Measurements from ENCODE around the gene PEX11G. TPM values are rescaled to one million over a fixed set of nuclear protein-coding genes. Genes with fewer than 3 reads are reported as not detected.

The PEX11G gene
- total RNA-seq, 2 experiments from 2014 or later = 0.51 to 1.1 TPM

GRCh38 chr19:7520131-7521051, 31.6 kb upstream of the PEX11G start:
- no peak for DNase-seq
- ATAC-seq = no peak
- intact Hi-C loops (cut with DNase I, micrococcal nuclease) = no loop called here
- CTCF ChIA-PET = no interaction called here
- Mint-ChIP-seq H3K4me3 (no peak overlapping the region), H3K9me3 (ENCODE audit: low read depth) (no peaks in the 10 kb centered on the region), H3K36me3 (ENCODE audit: low read depth) (no peaks in the 10 kb centered on the region), H3K4me1 (peaks cover 14% of the 10 kb centered on the region), H3K27ac (no peak overlapping the region), H3K27me3 (peaks cover 4% of the 10 kb centered on the region)
- POLR2A ChIA-PET = no interaction called here

DNA sequence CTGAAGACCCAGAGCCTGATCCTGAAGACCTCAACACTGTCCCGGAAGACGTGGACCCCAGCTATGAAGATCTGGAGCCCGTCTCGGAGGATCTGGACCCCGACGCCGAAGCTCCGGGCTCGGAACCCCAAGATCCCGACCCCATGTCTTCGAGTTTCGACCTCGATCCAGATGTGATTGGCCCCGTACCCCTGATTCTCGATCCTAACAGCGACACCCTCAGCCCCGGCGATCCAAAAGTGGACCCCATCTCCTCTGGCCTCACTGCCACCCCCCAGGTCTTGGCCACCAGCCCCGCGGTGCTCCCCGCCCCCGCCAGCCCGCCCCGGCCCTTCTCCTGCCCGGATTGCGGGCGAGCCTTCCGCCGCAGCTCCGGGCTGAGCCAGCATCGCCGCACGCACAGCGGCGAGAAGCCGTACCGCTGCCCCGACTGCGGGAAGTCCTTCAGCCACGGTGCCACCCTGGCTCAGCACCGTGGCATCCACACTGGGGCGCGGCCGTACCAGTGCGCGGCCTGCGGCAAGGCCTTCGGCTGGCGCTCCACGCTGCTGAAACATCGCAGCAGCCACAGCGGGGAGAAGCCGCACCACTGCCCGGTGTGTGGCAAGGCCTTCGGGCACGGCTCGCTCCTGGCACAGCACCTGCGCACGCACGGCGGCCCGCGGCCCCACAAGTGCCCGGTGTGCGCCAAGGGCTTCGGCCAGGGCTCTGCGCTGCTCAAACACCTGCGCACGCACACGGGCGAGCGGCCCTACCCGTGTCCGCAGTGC, 30.7 kb upstream of the PEX11G start:
- Mint-ChIP-seq H3K27me3 (peaks cover 8% of the 10 kb centered on the region), H3K36me3 (ENCODE audit: low read depth) (no peaks in the 10 kb centered on the region), H3K4me1 (peaks cover 15% of the 10 kb centered on the region), H3K4me3 (no peak overlapping the region), H3K9me3 (ENCODE audit: low read depth) (no peaks in the 10 kb centered on the region), H3K27ac (no peak overlapping the region)
- intact Hi-C loops (cut with DNase I, micrococcal nuclease) = no loop called here
- ChIA-PET CTCF (interaction anchor here (0.5 kb wide), 1 partner anchor 65 kb away, joined by 3 read pairs; no protein-coding TSS in a partner anchor), POLR2A (no interaction called here)
- ATAC-seq = no peak
- no peak for DNase-seq

GRCh38 chr19:7516878-7517277, 28.0 kb upstream of the PEX11G start:
- peak overlapping the region; percentile 66 for H3K4me3 Mint-ChIP-seq
- intact Hi-C loops (cut with DNase I, micrococcal nuclease) = no loop called here

GRCh38 chr19:7516333-7516732, 27.5 kb upstream of the PEX11G start:
- H3K36me3 Mint-ChIP-seq (ENCODE audit: low read depth) = no peaks in the 10 kb centered on the region
- ChIA-PET POLR2A (no interaction called here), CTCF (no interaction called here)
- DNase-seq = no peak
- no peak overlapping the region for H3K27ac Mint-ChIP-seq
- no peak for ATAC-seq
- H3K4me1 Mint-ChIP-seq = peaks cover 4% of the 10 kb centered on the region
- H3K9me3 Mint-ChIP-seq (ENCODE audit: low read depth) = no peaks in the 10 kb centered on the region
- H3K27me3 Mint-ChIP-seq = peaks cover 12% of the 10 kb centered on the region
- intact Hi-C loops (cut with DNase I, micrococcal nuclease) = no loop called here
- peak overlapping the region; percentile 66 for H3K4me3 Mint-ChIP-seq

More at GRCh38 chr19:7516878-7517277, 28.0 kb upstream of the PEX11G start:
- peak overlapping the region; percentile 31 for H3K27ac Mint-ChIP-seq
- ChIA-PET POLR2A (no interaction called here), CTCF (no interaction called here)
- peaks cover 12% of the 10 kb centered on the region for H3K27me3 Mint-ChIP-seq
- H3K36me3 Mint-ChIP-seq (ENCODE audit: low read depth) = no peaks in the 10 kb centered on the region
- ATAC-seq (no peak), DNase-seq (no peak)
- H3K4me1 Mint-ChIP-seq = peaks cover 6% of the 10 kb centered on the region
- H3K9me3 Mint-ChIP-seq (ENCODE audit: low read depth) = no peaks in the 10 kb centered on the region

- Mint-ChIP-seq H3K27me3 (peaks cover 12% of the 10 kb centered on the region), H3K4me1 (peaks cover 4% of the 10 kb centered on the region), H3K27ac (peak within 1 kb of the TSS; percentile 79), H3K4me3 (peak within 1 kb of the TSS; percentile 66), H3K9me3 (ENCODE audit: low read depth) (no peaks in the 10 kb centered on the region), H3K36me3 (ENCODE audit: low read depth) (no peaks in the 10 kb centered on the region)
- ATAC-seq = peak; percentile 88
- DNase-seq = peak; percentile 69
- CTCF ChIA-PET = no interaction called here
- intact Hi-C loops (cut with DNase I, micrococcal nuclease) = no loop called here
- POLR2A ChIA-PET = no interaction called here
These were observed 26.9 kb upstream of the PEX11G start, which contains the start of gene ZNF358 for GRCh38 chr19:7515645-7516151. TSS of gene ZNF358 (plus strand) at chr19:7516103. CDS start at chr19:7519243, 3,140 bp downstream.

- ATAC-seq (no peak), DNase-seq (no peak)
- H3K36me3 Mint-ChIP-seq (ENCODE audit: low read depth) = no peaks in the 10 kb centered on the region
- ChIA-PET CTCF (no interaction called here), POLR2A (no interaction called here)
- peak overlapping the region; percentile 62 for H3K4me3 Mint-ChIP-seq
- peaks cover 4% of the 10 kb centered on the region for H3K4me1 Mint-ChIP-seq
- peaks cover 12% of the 10 kb centered on the region for H3K27me3 Mint-ChIP-seq
- H3K9me3 Mint-ChIP-seq (ENCODE audit: low read depth) = no peaks in the 10 kb centered on the region
- H3K27ac Mint-ChIP-seq = peak overlapping the region; percentile 79
- intact Hi-C loops (cut with DNase I, micrococcal nuclease) = no loop called here
These were observed 26.3 kb upstream of the PEX11G start for GRCh38 chr19:7515110-7515644.

DNA sequence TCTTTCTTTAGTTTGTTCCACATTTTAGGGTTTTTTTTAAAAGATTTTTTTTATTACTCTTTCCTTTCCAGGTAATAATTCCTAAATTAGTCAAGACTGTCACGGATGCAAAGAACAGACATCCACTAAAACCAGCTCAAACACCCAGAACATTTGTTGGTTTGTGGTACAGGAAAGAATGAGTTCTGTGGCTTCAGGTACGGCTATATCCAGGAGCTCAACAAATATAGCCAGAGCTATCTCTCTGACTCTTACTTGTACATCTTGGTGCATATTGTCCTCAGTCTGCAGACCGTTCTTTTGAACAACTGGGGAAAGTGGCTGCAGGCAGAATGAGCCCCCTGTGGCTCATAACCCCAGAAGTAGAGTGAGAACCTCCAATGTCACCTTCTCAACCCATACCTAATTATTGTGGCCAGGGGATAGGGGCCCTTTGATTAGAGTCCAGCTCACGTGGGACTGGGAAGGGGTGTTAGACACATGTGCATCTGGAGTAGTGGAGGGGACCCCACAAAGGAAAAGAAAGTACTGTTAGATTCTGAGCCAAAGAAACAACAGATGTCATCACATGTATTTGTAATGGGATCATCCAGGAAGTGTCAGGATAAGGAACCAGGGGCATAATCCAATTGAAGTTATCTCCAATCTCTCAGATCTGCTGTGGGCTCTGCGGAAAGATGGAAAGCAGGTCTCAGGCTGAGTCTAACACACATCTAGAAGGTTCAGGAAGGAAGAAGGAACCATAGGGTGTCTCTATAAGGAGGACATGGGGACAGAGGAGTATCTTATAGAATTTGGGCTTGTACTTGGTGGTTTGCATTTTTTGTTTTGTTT, 25.2 kb upstream of the PEX11G start:
- POLR2A ChIA-PET = no interaction called here
- DNase-seq (no peak), ATAC-seq (no peak)
- Mint-ChIP-seq H3K36me3 (ENCODE audit: low read depth) (no peaks in the 10 kb centered on the region), H3K9me3 (ENCODE audit: low read depth) (no peaks in the 10 kb centered on the region), H3K27ac (no peak overlapping the region), H3K27me3 (peaks cover 16% of the 10 kb centered on the region), H3K4me3 (no peak overlapping the region), H3K4me1 (peaks cover 4% of the 10 kb centered on the region)
- CTCF ChIA-PET = interaction anchor here (1.2 kb wide), 1 partner anchor 10 kb away, joined by 3 read pairs; no protein-coding TSS in a partner anchor
- intact Hi-C loops (cut with DNase I, micrococcal nuclease) = no loop called here

GRCh38 chr19:7512400-7512851, 23.6 kb upstream of the PEX11G start:
- ChIA-PET CTCF (no interaction called here), POLR2A (no interaction called here)
- H3K27me3 Mint-ChIP-seq = peaks cover 16% of the 10 kb centered on the region
- ATAC-seq (no peak), DNase-seq (no peak)
- intact Hi-C loops (cut with DNase I, micrococcal nuclease) = no loop called here
- H3K4me3 Mint-ChIP-seq = no peak overlapping the region
- H3K27ac Mint-ChIP-seq = no peak overlapping the region
- peaks cover 4% of the 10 kb centered on the region for H3K4me1 Mint-ChIP-seq
- no peaks in the 10 kb centered on the region for H3K36me3 Mint-ChIP-seq (ENCODE audit: low read depth)
- no peaks in the 10 kb centered on the region for H3K9me3 Mint-ChIP-seq (ENCODE audit: low read depth)

GRCh38 chr19:7509625-7510024, 20.8 kb upstream of the PEX11G start:
- CTCF ChIA-PET = interaction anchor here (1.1 to 1.5 kb wide), 3 partner anchors 13 to 143 kb away, joined by 3 read pairs; no protein-coding TSS in a partner anchor
- ATAC-seq (no peak), DNase-seq (peak; percentile 43)
- intact Hi-C loops (cut with DNase I, micrococcal nuclease) = loop anchor here in 1 of 2 experiments (5.0 kb wide), 1 partner anchor 363 kb away; the partner anchor contains the start of gene PRR36
- POLR2A ChIA-PET = interaction anchor here (0.5 kb wide), 1 partner anchor 1272 kb away, joined by 5 read pairs; no protein-coding TSS in a partner anchor
- peaks cover 20% of the 10 kb centered on the region for H3K27me3 Mint-ChIP-seq
- H3K36me3 Mint-ChIP-seq (ENCODE audit: low read depth) = no peaks in the 10 kb centered on the region
- H3K4me3 Mint-ChIP-seq = no peak overlapping the region
- H3K9me3 Mint-ChIP-seq (ENCODE audit: low read depth) = no peaks in the 10 kb centered on the region
- H3K4me1 Mint-ChIP-seq = peaks cover 13% of the 10 kb centered on the region
- no peak overlapping the region for H3K27ac Mint-ChIP-seq

DNA sequence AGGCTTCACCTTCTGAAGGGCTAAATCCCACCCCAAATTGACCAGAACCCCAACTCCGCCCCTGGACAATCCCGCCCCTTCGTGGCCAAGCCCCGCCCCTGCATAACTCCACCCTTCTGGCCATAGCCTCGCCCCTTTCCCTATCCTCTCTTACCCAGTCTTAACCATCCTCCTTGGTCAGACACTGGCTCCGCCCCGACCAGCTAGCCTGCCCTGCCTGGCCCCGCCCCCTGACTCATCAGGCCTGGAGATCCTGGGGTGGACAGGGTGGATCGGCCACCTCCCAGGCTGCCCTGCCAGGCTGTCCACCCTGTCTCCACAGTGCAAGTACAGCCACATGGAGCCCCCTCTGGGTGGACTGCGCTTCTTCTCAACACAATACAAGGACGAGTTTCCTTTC, 19.0 kb upstream of the PEX11G start:
- POLR2A ChIA-PET = no interaction called here
- no peak overlapping the region for H3K27ac Mint-ChIP-seq
- H3K4me1 Mint-ChIP-seq = peaks cover 13% of the 10 kb centered on the region
- DNase-seq = peak; percentile 52
- peaks cover 22% of the 10 kb centered on the region for H3K27me3 Mint-ChIP-seq
- H3K4me3 Mint-ChIP-seq = no peak overlapping the region
- CTCF ChIA-PET = no interaction called here
- H3K36me3 Mint-ChIP-seq (ENCODE audit: low read depth) = no peaks in the 10 kb centered on the region
- ATAC-seq = peak; percentile 51
- H3K9me3 Mint-ChIP-seq (ENCODE audit: low read depth) = no peaks in the 10 kb centered on the region
- intact Hi-C loops (cut with DNase I, micrococcal nuclease) = loop anchor here in 1 of 2 experiments (5.0 kb wide), 1 partner anchor 364 kb away; the partner anchor contains the start of gene PRR36

All from activated CD4-positive, alpha-beta T cell treated with anti-CD3 and anti-CD28 coated beads for 36 hours (primary cell).